Right lobe of liver (tissue), 6 donors: ENCODE data around the gene DNAAF8. TPM values are rescaled to one million over a fixed set of nuclear protein-coding genes. Genes with fewer than 3 reads are reported as not detected.

Experiments used
- ATAC-seq, 4 donors: fragments of 200-7000 bp; cut with Tn5 transposase; one replicate each; pipeline ENCODE4 v1.9.1; 2020; ENCODE audit warnings: mild to moderate bottlenecking in 4 of 4, moderate library complexity in 4 of 4
- DNase-seq, 3 donors: peaks; one replicate each; pipeline ENCODE4 v3.0.0-alpha.2; 2020
- H3K27ac ChIP-seq, 3 donors: fragments of 200-600 bp; one replicate each; pipeline ENCODE4 v1.8.0; 2022
- H3K27me3 ChIP-seq, 2 donors: fragments of 200-600 bp; one replicate each; pipeline ENCODE4 v1.8.0; 2022
- H3K36me3 ChIP-seq, 4 donors: fragments of 200-600 bp; sonication (generic) in 1 of 4; one replicate each; pipeline versions ENCODE4 v1.5.1 to v1.8.0; 2017 to 2022; ENCODE audit warnings: control low read depth in 1 of 4
- H3K4me1 ChIP-seq, 4 donors: fragments of 200-600 bp; sonication (generic) in 1 of 4; one replicate each; pipeline versions ENCODE4 v1.5.1 to v1.8.0; 2017 to 2022; ENCODE audit warnings: control low read depth in 1 of 4
- H3K4me3 ChIP-seq, 3 donors: fragments of 200-600 bp; one replicate each; pipeline ENCODE4 v1.8.0; 2022
- H3K9me3 ChIP-seq, 4 donors: fragments of 200-600 bp; sonication (generic) in 1 of 4; one replicate each; pipeline versions ENCODE4 v1.5.1 to v1.8.0; 2017 to 2022; ENCODE audit warnings: control low read depth in 1 of 4
- CTCF ChIP-seq, 4 donors: fragments of 200-600 bp in 3 of 4; fragments of 450-650 bp in 1 of 4; IDR thresholded peaks; one replicate each; pipeline versions ENCODE4 v1.5.1 to v1.8.0; 2016 to 2022; ENCODE audit warnings: antibody characterized with exemption in 4 of 4, mild to moderate bottlenecking in 2 of 4
- POLR2A ChIP-seq: fragments of 450-650 bp; IDR thresholded peaks from one replicate; pipeline ENCODE4 v1.6.1; 2017; ENCODE audit warnings: antibody characterized with exemption, mild to moderate bottlenecking
- whole genome bisulfite sequencing: methylation state at CpG from one replicate; pipeline ENCODE4 v1.1.6; 2018; ENCODE audit warnings: low coverage, low lambda C conversion rate; ENCODE audit not compliant: insufficient coverage; ENCODE audit errors: missing lambda C conversion rate; 5-methylcytosine and 5-hydroxymethylcytosine counted together
- intact Hi-C, 2 donors: fragments of 100-400 bp; cut with DNase I; formaldehyde crosslinking; loops; one replicate each; pipeline versions ENCODE4 v1.11.2 to v1.14.1; 2022
- total RNA-seq, 6 experiments: library from RNA; depleted of rRNA in 2 of 6; stranded (reverse); fragments of >200 nt in 2 of 6; fragmentation: NEBNext Ultra II Directional in 3 of 6; extraction: Animal tissue kit (Norgen Biotek cat#: 25700) in 3 of 6; gene quantifications; one replicate each; pipeline versions ENCODE4 v1.1.0 to v1.2.4, GENCODE V29; 2016 to 2023
- donor health status: DM: no; HTN: yes; CAD: no.
- donor health status: DM: no; HTN: no; CAD: no.
- donor health status: DM: no; HTN: no; CAD: no.
- donor health status: DM: no; HTN: yes; CAD: no.
- donor health status: DM: no; HTN: yes; CAD: no.

DNAAF8 gene
- total RNA-seq, 6 experiments from 2014 or later = 0.12 to 0.92 (median 0.42) TPM; not detected in 1

- no peak for ATAC-seq
Measured at GRCh38 chr16:4703906-4704305, 30.4 kb upstream of the DNAAF8 start.

DNA sequence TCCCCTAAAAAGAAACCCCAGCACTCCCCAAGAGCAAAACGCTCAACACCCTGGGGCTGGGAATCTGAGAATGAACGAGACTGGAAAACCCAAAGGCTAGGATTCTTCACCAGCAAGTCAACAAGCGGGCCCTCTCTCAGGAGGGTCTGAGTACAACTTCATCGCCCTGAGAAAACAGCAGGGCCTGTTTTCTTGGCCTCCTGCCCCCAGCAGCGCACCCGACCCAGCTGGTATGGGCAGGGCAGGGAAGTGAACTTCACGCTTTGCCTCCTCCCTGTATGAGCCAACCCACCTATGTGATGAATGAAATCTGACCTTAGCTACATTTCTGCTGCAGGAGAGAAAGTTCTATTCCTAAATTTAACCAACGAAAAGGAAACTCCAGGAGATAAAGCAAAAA is 29.8 kb upstream of the DNAAF8 start:
- H3K27ac ChIP-seq = no peak overlapping the region
- DNase-seq = no peak
- peaks cover 0 to 26% (median 7%) of the 10 kb centered on the region in 4 donors for H3K36me3 ChIP-seq
- ATAC-seq = no peak
- H3K27me3 ChIP-seq = no peaks in the 10 kb centered on the region
- H3K4me1 ChIP-seq = peaks cover 0 to 18% (median 5%) of the 10 kb centered on the region in 4 donors
- H3K9me3 ChIP-seq = no peaks in the 10 kb centered on the region
- no peak overlapping the region for H3K4me3 ChIP-seq
- intact Hi-C loops = no loop called here
- 87% methylated on average over 6 of the region's 8 CpGs for WGBS
- TF ChIP-seq CTCF (IDR thresholded peaks at IDR 0.05) = no peak
- TF ChIP-seq POLR2A = no peak

More at GRCh38 chr16:4703906-4704305, 30.4 kb upstream of the DNAAF8 start:
- Histone ChIP-seq H3K4me3 (no peak overlapping the region), H3K27ac (no peak overlapping the region), H3K27me3 (no peaks in the 10 kb centered on the region), H3K4me1 (peaks cover 0 to 18% (median 5%) of the 10 kb centered on the region in 4 donors), H3K9me3 (no peaks in the 10 kb centered on the region), H3K36me3 (peaks cover 0 to 30% (median 7%) of the 10 kb centered on the region in 4 donors)
- no peak for TF ChIP-seq CTCF (IDR thresholded peaks at IDR 0.05)
- no peak for TF ChIP-seq POLR2A
- no CpG with 5 or more reads among the region's 7 CpGs for WGBS
- intact Hi-C loops = no loop called here
- no peak for DNase-seq

- no peaks in the 10 kb centered on the region for H3K27me3 ChIP-seq
- DNase-seq (no peak), ATAC-seq (no peak)
- TF ChIP-seq POLR2A (no peak), CTCF (IDR thresholded peaks at IDR 0.05) (no peak)
- peaks cover 0 to 29% (median 7%) of the 10 kb centered on the region in 4 donors for H3K36me3 ChIP-seq
- H3K27ac ChIP-seq = no peak overlapping the region
- H3K9me3 ChIP-seq = no peaks in the 10 kb centered on the region
- no CpG with 5 or more reads among the region's 14 CpGs for WGBS
- no peak overlapping the region for H3K4me3 ChIP-seq
- H3K4me1 ChIP-seq = peaks cover 0 to 18% (median 5%) of the 10 kb centered on the region in 4 donors
- intact Hi-C loops = no loop called here
Measured at GRCh38 chr16:4704913-4705312, 29.4 kb upstream of the DNAAF8 start.

- Histone ChIP-seq H3K36me3 (peaks cover 0 to 35% (median 5%) of the 10 kb centered on the region in 4 donors), H3K27me3 (no peaks in the 10 kb centered on the region), H3K27ac (no peak overlapping the region), H3K4me3 (no peak overlapping the region), H3K9me3 (no peaks in the 10 kb centered on the region), H3K4me1 (peaks cover 0 to 13% (median 5%) of the 10 kb centered on the region in 4 donors)
- DNase-seq = no peak
- no peak for ATAC-seq
- intact Hi-C loops = no loop called here
- TF ChIP-seq CTCF (IDR thresholded peaks at IDR 0.05) = no peak
- TF ChIP-seq POLR2A = no peak
- WGBS = 73% methylated on average over 4 of the region's 7 CpGs
Measured at GRCh38 chr16:4706871-4707270, 27.5 kb upstream of the DNAAF8 start.

GRCh38 chr16:4709481-4709880 is 24.9 kb upstream of the DNAAF8 start:
- ATAC-seq (no peak), DNase-seq (no peak)
- intact Hi-C loops = no loop called here
- Histone ChIP-seq H3K4me1 (no peaks in the 10 kb centered on the region), H3K27ac (no peak overlapping the region), H3K36me3 (peaks cover 0 to 53% (median under 1%) of the 10 kb centered on the region in 4 donors), H3K27me3 (no peaks in the 10 kb centered on the region), H3K9me3 (no peaks in the 10 kb centered on the region), H3K4me3 (no peak overlapping the region)
- TF ChIP-seq POLR2A (no peak), CTCF (IDR thresholded peaks at IDR 0.05) (no peak)
- 98% methylated on average over 4 of the region's 4 CpGs for WGBS
